ENCODE data around the gene IFT20. TPM values are rescaled to one million over a fixed set of nuclear protein-coding genes. Genes with fewer than 3 reads are reported as not detected.

IFT20 gene
- total RNA-seq, 4 donors from 2014 or later = 3.7 to 15.9 (median 4.9) TPM

GRCh38 chr17:28285965-28286364, 49.3 kb downstream of the IFT20 start:
- intact Hi-C loops (cut with DNase I; ENCODE audit: low total_unique reads) = no loop called here
- Histone ChIP-seq H3K4me3 (no peak overlapping the region), H3K27me3 (no peaks in the 10 kb centered on the region), H3K27ac (no peak overlapping the region), H3K9me3 (no peaks in the 10 kb centered on the region), H3K4me1 (no peaks in the 10 kb centered on the region), H3K36me3 (no peaks in the 10 kb centered on the region)
- DNase-seq (no peak), ATAC-seq (no peak)
- TF ChIP-seq POLR2A (IDR thresholded peaks at IDR 0.05) (no peak), CTCF (IDR thresholded peaks at IDR 0.05 in 4 of 5, conservative IDR thresholded peaks at IDR 0.05 in 1 of 5) (no peak)
- in situ Hi-C loops (cut with MboI; ENCODE audit: low sequenced_read_pairs in 4 of 4) = no loop called here

- no peak for DNase-seq
Observed at GRCh38 chr17:28282596-28282995, 52.7 kb downstream of the IFT20 start.

GRCh38 chr17:28280826-28281225, 54.4 kb downstream of the IFT20 start:
- H3K4me3 ChIP-seq = no peak overlapping the region
- ATAC-seq = no peak
- no peaks in the 10 kb centered on the region for H3K9me3 ChIP-seq
- H3K27me3 ChIP-seq = no peaks in the 10 kb centered on the region
- no peaks in the 10 kb centered on the region for H3K4me1 ChIP-seq
- TF ChIP-seq POLR2A (IDR thresholded peaks at IDR 0.05) = no peak
- no peak for TF ChIP-seq CTCF (IDR thresholded peaks at IDR 0.05 in 4 of 5, conservative IDR thresholded peaks at IDR 0.05 in 1 of 5)
- intact Hi-C loops (cut with DNase I; ENCODE audit: low total_unique reads) (no loop called here), in situ Hi-C loops (cut with MboI; ENCODE audit: low sequenced_read_pairs in 4 of 4) (no loop called here)
- DNase-seq = no peak
- no peaks in the 10 kb centered on the region for H3K36me3 ChIP-seq
- H3K27ac ChIP-seq = no peak overlapping the region

More at GRCh38 chr17:28282596-28282995, 52.7 kb downstream of the IFT20 start:
- no peaks in the 10 kb centered on the region for H3K9me3 ChIP-seq
- no peaks in the 10 kb centered on the region for H3K27me3 ChIP-seq
- no peaks in the 10 kb centered on the region for H3K36me3 ChIP-seq
- in situ Hi-C loops (cut with MboI; ENCODE audit: low sequenced_read_pairs in 4 of 4) = no loop called here
- no peak for TF ChIP-seq CTCF (IDR thresholded peaks at IDR 0.05 in 4 of 5, conservative IDR thresholded peaks at IDR 0.05 in 1 of 5)
- no peaks in the 10 kb centered on the region for H3K4me1 ChIP-seq
- no peak for ATAC-seq
- H3K4me3 ChIP-seq = no peak overlapping the region
- intact Hi-C loops (cut with DNase I; ENCODE audit: low total_unique reads) = no loop called here
- H3K27ac ChIP-seq = no peak overlapping the region

- no peaks in the 10 kb centered on the region for H3K27me3 ChIP-seq
- no peak overlapping the region for H3K4me3 ChIP-seq
- DNase-seq (no peak), ATAC-seq (no peak)
- intact Hi-C loops (cut with DNase I; ENCODE audit: low total_unique reads) (no loop called here), in situ Hi-C loops (cut with MboI; ENCODE audit: low sequenced_read_pairs in 4 of 4) (no loop called here)
- TF ChIP-seq CTCF (IDR thresholded peaks at IDR 0.05 in 4 of 5, conservative IDR thresholded peaks at IDR 0.05 in 1 of 5) = no peak
- TF ChIP-seq POLR2A (IDR thresholded peaks at IDR 0.05) = no peak
- H3K9me3 ChIP-seq = no peaks in the 10 kb centered on the region
- H3K27ac ChIP-seq = no peak overlapping the region
- no peaks in the 10 kb centered on the region for H3K4me1 ChIP-seq
- H3K36me3 ChIP-seq = no peaks in the 10 kb centered on the region
Observed at GRCh38 chr17:28279411-28279810, 55.9 kb downstream of the IFT20 start.

Small RNA genes lying within 50 kb of the gene (microRNA-seq; reads per million reads assigned to microRNA genes)
- gene MIR4723 (ENCODE audit: borderline replicate concordance in 2 of 2) = 0 to 0.85 reads per million in 2 donors

Other genes with a start within 250 kb of the IFT20 start
- 1 to 10 TPM; 5.1 to 7.2 (median 6.6) TPM for gene TMEM97, start 16.3 kb downstream of the IFT20 start, total RNA-seq
- 10 to 100 TPM; 18.8 to 36.5 (median 25.5) TPM for gene TNFAIP1, start 289 bp upstream of the IFT20 start, total RNA-seq
- 100 to 1,000 TPM; 217 to 281 (median 237) TPM for gene POLDIP2, start 22.1 kb upstream of the IFT20 start, total RNA-seq
- gene SEBOX, start 29.7 kb upstream of the IFT20 start, total RNA-seq = not detected
- gene VTN, start 34.8 kb upstream of the IFT20 start, total RNA-seq = 10 to 100 TPM in 1 of 4 donors, 1 to 10 TPM in 1, not detected in 2; 3.8 to 11.5 TPM
- 1 to 10 TPM in 3 of 4 donors, under 1 TPM in 1; 0.78 to 1.9 (median 1.7) TPM for gene SARM1, start 36.2 kb upstream of the IFT20 start, total RNA-seq
- gene SLC46A1, start 70.7 kb upstream of the IFT20 start, total RNA-seq = 1 to 10 TPM; 1.9 to 3.5 (median 2.4) TPM
- under 1 TPM in 1 of 4 donors, not detected in 3; 0.34 TPM for gene SLC13A2, start 138.2 kb upstream of the IFT20 start, total RNA-seq
- gene FOXN1, start 170.9 kb upstream of the IFT20 start, total RNA-seq = not detected
- gene UNC119, start 217.2 kb upstream of the IFT20 start, total RNA-seq = 10 to 100 TPM in 1 of 4 donors, 1 to 10 TPM in 3; 3.1 to 10.2 (median 6.3) TPM
- 10 to 100 TPM; 25.0 to 63.0 (median 50.0) TPM for gene PIGS, start 236.1 kb upstream of the IFT20 start, total RNA-seq
- 1 to 10 TPM in 3 of 4 donors, under 1 TPM in 1; 0.87 to 7.0 (median 3.3) TPM for gene ALDOC, start 241.4 kb upstream of the IFT20 start, total RNA-seq

Measured in gastrocnemius medialis (tissue), 4 donors.